Endothelial cell (in vitro differentiated cells): Measurements from ENCODE around the gene TRIM47. TPM values are rescaled to one million over a fixed set of nuclear protein-coding genes. Genes with fewer than 3 reads are reported as not detected.
"Not testable (repeated sequence)": the region's sequence is repeated elsewhere in the genome, so short reads cannot be mapped to it uniquely, and the experiment has no call there.

Experiments used
- DNase-seq: peaks from one replicate; pipeline ENCODE4 v3.0.0; 2021; ENCODE audit warnings: low spot score
- H3K27ac Mint-ChIP-seq: one replicate; pipeline ENCODE4 v1.8.0; 2021; ENCODE audit warnings: mixed read lengths, inconsistent platforms; ENCODE audit not compliant: unreplicated experiment
- H3K27me3 Mint-ChIP-seq: one replicate; pipeline ENCODE4 v1.8.0; 2021; ENCODE audit warnings: mild to moderate bottlenecking, moderate library complexity, mixed read lengths, inconsistent platforms; ENCODE audit not compliant: unreplicated experiment
- H3K36me3 Mint-ChIP-seq: one replicate; pipeline ENCODE4 v1.8.0; 2021; ENCODE audit warnings: mild to moderate bottlenecking, low read depth, mixed read lengths, inconsistent platforms; ENCODE audit not compliant: unreplicated experiment
- H3K4me1 Mint-ChIP-seq: one replicate; pipeline ENCODE4 v1.8.0; 2021; ENCODE audit warnings: mild to moderate bottlenecking, mixed read lengths, inconsistent platforms; ENCODE audit not compliant: unreplicated experiment
- H3K4me3 Mint-ChIP-seq: one replicate; pipeline ENCODE4 v1.8.0; 2021; ENCODE audit warnings: mild to moderate bottlenecking, mixed read lengths, inconsistent platforms; ENCODE audit not compliant: unreplicated experiment
- H3K9me3 Mint-ChIP-seq: one replicate; pipeline ENCODE4 v1.8.0; 2021; ENCODE audit warnings: mixed read lengths, inconsistent platforms; ENCODE audit not compliant: unreplicated experiment
- total RNA-seq: library from RNA; stranded (reverse); fragmentation: NEBNext Ultra II Directional; extraction: Animal tissue kit (Norgen Biotek cat#: 25700); gene quantifications from one replicate; pipeline ENCODE4 v1.2.1, GENCODE V29; 2021; ENCODE audit not compliant: unreplicated experiment
- TF ChIP-seq, protein P1 (sequence below): fragments of 200-600 bp; sonication (generic); IDR thresholded peaks from one replicate; pipeline ENCODE4 v1.5.0; 2021; ENCODE audit warnings: antibody characterized with exemption; ENCODE audit not compliant: unreplicated experiment

TRIM47 gene
- total RNA-seq, 1 donor from 2014 or later, result 4.4 TPM

DNA sequence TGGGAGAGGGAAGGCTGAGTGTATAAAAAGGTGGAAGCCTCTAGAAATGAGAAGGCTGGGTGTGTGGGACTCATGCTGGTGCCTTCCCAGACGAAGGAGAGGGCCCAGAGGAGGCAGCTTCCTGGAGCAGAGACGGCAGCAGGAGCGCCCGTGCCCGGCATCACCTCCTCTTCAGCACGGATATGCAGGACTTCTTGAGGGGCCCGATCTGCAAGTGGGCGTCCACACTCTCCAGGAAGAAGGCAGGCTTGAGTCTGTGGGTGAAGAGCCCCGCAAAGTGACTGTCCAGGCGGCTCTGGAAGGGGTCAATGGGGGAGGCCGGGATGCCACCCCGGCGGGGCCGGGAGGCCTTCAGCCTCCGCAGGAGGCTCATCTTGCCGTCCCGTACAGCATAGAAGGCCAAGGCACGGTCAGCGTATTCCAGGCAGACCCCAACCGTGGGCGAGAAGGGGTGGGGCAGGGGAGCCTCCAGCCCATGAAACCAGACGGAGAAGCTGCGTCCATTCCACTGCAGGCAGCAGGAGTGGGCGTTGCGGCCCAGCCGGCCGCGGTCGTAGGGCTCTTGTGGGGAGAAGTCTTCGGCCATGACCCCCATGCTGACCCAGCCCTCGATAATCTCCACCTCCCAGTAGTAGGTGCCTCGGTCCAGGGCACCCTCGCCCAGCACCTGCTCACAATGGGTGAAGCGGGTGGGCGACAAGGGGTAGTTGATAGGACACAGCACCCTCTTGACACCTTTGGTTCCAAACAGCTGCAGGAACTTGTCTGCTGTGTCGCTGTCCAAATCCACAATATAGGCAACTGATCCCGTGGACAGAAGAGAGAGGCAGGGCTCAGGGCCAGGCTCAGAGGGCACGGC, 3.8 kb downstream of the TRIM47 start:
- TF ChIP-seq, protein P1, sequence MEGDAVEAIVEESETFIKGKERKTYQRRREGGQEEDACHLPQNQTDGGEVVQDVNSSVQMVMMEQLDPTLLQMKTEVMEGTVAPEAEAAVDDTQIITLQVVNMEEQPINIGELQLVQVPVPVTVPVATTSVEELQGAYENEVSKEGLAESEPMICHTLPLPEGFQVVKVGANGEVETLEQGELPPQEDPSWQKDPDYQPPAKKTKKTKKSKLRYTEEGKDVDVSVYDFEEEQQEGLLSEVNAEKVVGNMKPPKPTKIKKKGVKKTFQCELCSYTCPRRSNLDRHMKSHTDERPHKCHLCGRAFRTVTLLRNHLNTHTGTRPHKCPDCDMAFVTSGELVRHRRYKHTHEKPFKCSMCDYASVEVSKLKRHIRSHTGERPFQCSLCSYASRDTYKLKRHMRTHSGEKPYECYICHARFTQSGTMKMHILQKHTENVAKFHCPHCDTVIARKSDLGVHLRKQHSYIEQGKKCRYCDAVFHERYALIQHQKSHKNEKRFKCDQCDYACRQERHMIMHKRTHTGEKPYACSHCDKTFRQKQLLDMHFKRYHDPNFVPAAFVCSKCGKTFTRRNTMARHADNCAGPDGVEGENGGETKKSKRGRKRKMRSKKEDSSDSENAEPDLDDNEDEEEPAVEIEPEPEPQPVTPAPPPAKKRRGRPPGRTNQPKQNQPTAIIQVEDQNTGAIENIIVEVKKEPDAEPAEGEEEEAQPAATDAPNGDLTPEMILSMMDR, result no peak
- Mint-ChIP-seq H3K9me3 (no peaks in the 10 kb centered on the region), H3K36me3 (no peaks in the 10 kb centered on the region), H3K4me3 (no peak overlapping the region), H3K4me1 (peaks cover 18% of the 10 kb centered on the region), H3K27me3 (peaks cover 13% of the 10 kb centered on the region), H3K27ac (no peak overlapping the region)
- no peak for DNase-seq

DNA sequence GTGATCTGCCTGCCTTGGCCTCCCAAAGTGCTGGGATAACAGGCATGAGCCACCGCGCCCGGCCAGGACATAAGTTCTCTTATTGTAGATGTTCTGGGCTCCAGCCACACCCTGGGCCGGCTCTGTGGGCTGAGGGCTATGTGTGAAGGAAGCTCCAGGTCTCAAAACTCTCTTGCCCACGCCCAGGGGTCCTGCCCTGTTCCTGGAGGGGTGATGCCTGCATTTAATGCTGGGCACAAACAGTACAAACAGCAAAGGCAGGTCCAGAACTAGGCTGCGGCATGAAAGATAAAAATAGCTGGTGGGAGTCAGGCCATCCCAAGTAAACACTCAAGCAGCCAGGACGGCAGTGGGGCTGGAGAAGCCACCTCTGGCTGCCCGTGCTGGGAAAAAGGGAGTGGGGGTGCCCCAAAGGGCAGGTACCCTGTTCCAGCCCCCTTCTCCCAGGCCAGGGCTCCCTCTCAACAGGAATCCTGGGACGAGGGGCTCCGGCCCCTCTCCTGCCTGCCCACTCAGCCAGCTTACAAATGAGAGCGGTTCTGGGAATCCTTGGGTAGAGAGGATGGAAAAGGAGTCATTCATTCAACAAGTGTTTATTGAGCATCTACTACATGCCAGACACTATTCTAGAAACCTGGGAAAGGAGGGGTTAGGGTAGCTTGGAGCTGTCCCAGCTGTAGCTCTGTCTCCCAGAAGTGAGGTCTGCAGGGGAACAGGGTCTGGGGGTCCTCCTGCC, 4.6 kb downstream of the TRIM47 start:
- no peaks in the 10 kb centered on the region for H3K36me3 Mint-ChIP-seq
- DNase-seq, result no peak
- H3K27ac Mint-ChIP-seq, result no peak overlapping the region
- peaks cover 11% of the 10 kb centered on the region for H3K27me3 Mint-ChIP-seq
- TF ChIP-seq, protein P1, result no peak
- no peaks in the 10 kb centered on the region for H3K9me3 Mint-ChIP-seq
- no peak overlapping the region for H3K4me3 Mint-ChIP-seq
- peaks cover 18% of the 10 kb centered on the region for H3K4me1 Mint-ChIP-seq

DNA sequence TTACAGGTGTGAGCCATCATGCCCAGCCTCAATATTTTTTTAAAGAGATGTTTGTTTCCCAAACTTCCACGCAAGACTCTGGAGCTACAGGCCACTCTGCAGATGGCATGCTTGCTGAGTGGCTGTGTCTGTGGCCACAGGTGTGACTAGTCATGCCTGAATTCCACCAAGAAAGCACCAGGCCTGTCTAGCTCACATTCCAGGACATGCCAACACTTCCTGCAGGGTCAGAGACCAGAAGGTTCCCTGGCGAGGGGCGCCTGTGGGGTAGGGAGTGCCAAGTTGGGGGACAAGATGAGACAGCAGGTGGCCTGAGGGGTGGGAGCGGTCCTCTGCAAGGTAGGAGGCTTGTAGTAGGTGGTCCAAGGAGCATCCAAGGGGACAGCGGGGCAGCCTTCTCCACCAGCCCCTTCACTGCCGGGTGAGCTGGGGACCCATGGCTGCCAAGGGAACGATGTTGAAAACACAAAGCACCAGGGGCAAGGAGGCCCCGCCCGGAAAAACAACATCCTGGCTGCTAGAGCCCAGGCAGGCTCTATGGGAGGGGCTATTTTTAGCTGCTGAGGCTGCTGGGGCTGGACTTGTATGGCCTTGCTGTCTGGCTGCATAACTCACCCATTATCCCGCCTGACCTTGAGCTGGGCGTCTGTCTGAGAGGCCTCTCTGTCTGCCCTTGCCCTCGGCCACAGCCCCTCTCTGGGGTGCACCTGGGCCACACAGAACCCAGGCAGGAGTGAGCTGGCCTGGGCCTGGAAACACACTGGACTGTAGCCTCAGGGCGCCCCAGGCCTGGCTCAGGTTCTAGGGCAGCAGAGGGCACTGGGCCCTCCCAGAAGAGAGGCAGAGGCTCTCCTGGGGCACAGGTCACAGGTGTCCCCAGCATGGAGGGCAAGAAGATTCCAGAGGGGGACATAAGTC, 5.7 kb downstream of the TRIM47 start:
- Mint-ChIP-seq H3K9me3 (no peaks in the 10 kb centered on the region), H3K27ac (peak overlapping the region; percentile 94), H3K4me1 (peaks cover 18% of the 10 kb centered on the region), H3K4me3 (no peak overlapping the region), H3K27me3 (peaks cover 8% of the 10 kb centered on the region), H3K36me3 (no peaks in the 10 kb centered on the region)
- peak; percentile 63 for DNase-seq
- TF ChIP-seq, protein P1, result no peak

DNA sequence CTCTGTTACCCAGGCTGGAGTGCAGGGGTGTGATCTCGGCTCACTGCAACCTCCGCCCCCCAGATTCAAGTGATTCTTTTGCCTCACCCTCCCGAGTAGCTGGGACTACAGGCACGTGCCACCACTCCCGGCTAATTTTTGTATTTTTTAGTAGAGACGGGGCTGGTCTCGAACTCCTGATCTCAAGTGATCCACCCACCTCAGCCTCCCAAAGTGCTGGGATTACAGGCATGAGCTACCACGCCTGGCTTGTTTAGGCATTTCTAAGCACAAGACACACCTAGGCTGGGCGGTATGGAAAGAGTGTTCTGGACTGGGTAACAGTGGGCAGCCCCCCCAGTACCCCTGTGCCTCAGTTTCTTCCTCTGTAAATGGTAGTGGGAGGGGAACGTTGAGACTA, 8.2 kb downstream of the TRIM47 start:
- not testable (repeated sequence) for H3K4me1 Mint-ChIP-seq

More for the DNA sequence above, 8.2 kb downstream of the TRIM47 start:
- H3K27me3 Mint-ChIP-seq, H3K27ac Mint-ChIP-seq, DNase-seq, H3K36me3 Mint-ChIP-seq, H3K9me3 Mint-ChIP-seq, H3K4me3 Mint-ChIP-seq: not testable (repeated sequence)
